Measurements from ENCODE around the gene SCYGR7. TPM values are rescaled to one million over a fixed set of nuclear protein-coding genes. Genes with fewer than 3 reads are reported as not detected.

SCYGR7 gene
- total and polyA plus RNA-seq, 8 donors, result not detected

GRCh38 chr2:227759411-227760118, 31.4 kb downstream of the SCYGR7 start:
- H3K4me3 ChIP-seq, result no peak overlapping the region
- DNase-seq (no peak), ATAC-seq (no peak)
- TF ChIP-seq CTCF (IDR thresholded peaks at IDR 0.05), result no peak
- H3K36me3 ChIP-seq, result no peaks in the 10 kb centered on the region
- intact Hi-C loops (cut with DNase I), result loop anchor here in 1 of 2 donors (10.0 kb wide), 1 partner anchor 355 kb away; no protein-coding TSS in a partner anchor
- no peak overlapping the region for H3K27ac ChIP-seq
- no peaks in the 10 kb centered on the region for H3K9me3 ChIP-seq
- no peaks in the 10 kb centered on the region for H3K27me3 ChIP-seq
- no peaks in the 10 kb centered on the region for H3K4me1 ChIP-seq

- H3K4me1 ChIP-seq, result peaks cover 6 to 7% of the 10 kb centered on the region in 2 donors
- peak; percentile 65 for ATAC-seq
- no peak for DNase-seq
- no peaks in the 10 kb centered on the region for H3K36me3 ChIP-seq
- no peak overlapping the region for H3K4me3 ChIP-seq
- H3K27ac ChIP-seq, result no peak overlapping the region
- H3K9me3 ChIP-seq, result no peaks in the 10 kb centered on the region
- TF ChIP-seq CTCF (IDR thresholded peaks at IDR 0.05), result no peak
- H3K27me3 ChIP-seq, result no peaks in the 10 kb centered on the region
- intact Hi-C loops (cut with DNase I), result loop anchor here in 1 of 2 donors (10.0 kb wide), 1 partner anchor 357 kb away; no protein-coding TSS in a partner anchor
Observed at GRCh38 chr2:227761740-227762476, 33.8 kb downstream of the SCYGR7 start.

GRCh38 chr2:227765788-227766372, 37.7 kb downstream of the SCYGR7 start:
- TF ChIP-seq CTCF (IDR thresholded peaks at IDR 0.05), result no peak
- H3K27ac ChIP-seq, result no peak overlapping the region
- intact Hi-C loops (cut with DNase I), result loop anchor here in 1 of 2 donors (5.0 to 10.0 kb wide), 2 partner anchors 109 to 361 kb away; no protein-coding TSS in a partner anchor
- H3K9me3 ChIP-seq, result no peaks in the 10 kb centered on the region
- H3K4me3 ChIP-seq, result no peak overlapping the region
- ATAC-seq (no peak), DNase-seq (no peak)
- H3K36me3 ChIP-seq, result no peaks in the 10 kb centered on the region
- H3K4me1 ChIP-seq, result peaks cover 6 to 7% of the 10 kb centered on the region in 2 donors
- no peaks in the 10 kb centered on the region for H3K27me3 ChIP-seq

- no peak overlapping the region for H3K4me3 ChIP-seq
- ATAC-seq (peak; percentile 97), DNase-seq (peak; percentile 65 to 88 (median 74))
- H3K27me3 ChIP-seq, result no peaks in the 10 kb centered on the region
- peaks cover 6 to 7% of the 10 kb centered on the region in 2 donors for H3K4me1 ChIP-seq
- no peak overlapping the region for H3K27ac ChIP-seq
- H3K9me3 ChIP-seq, result no peaks in the 10 kb centered on the region
- intact Hi-C loops (cut with DNase I), result loop anchor here in 1 of 2 donors (5.0 to 10.0 kb wide), 2 partner anchors 109 to 362 kb away; no protein-coding TSS in a partner anchor
- no peaks in the 10 kb centered on the region for H3K36me3 ChIP-seq
- peak; percentile 84 to 90 for TF ChIP-seq CTCF (IDR thresholded peaks at IDR 0.05)
Observed at GRCh38 chr2:227766373-227766883, 38.3 kb downstream of the SCYGR7 start.
